Measurements from ENCODE around the gene BTBD9. TPM values are rescaled to one million over a fixed set of nuclear protein-coding genes. Genes with fewer than 3 reads are reported as not detected.

The BTBD9 gene
- polyA plus RNA-seq, 2 of the 4 experiments (the other 2 are of a cell fraction), result 2.3 to 4.6 TPM

DNA sequence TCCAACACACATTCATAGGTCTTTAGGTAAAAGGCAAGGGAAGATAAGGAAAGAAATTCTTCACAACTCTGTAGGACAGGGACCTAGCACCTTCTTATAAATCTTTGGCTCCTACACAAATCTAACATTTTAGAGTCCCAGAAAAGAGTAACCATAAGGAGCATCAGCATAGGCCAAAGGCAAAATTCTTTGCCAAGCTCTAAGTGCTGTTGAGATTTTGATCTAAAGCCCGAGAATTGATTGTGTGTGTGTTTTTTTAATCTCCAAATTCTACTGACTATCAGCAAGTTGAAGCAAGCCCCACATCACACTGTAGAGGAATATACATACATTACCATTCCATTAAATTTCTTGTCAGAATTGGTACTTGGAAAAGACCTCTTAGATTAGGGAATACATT is 233.6 kb downstream of the BTBD9 start:
- DNase-seq (ENCODE audit: low read depth in 1 of 2, low spot score in 1 of 2) (no peak), ATAC-seq (no peak), FAIRE-seq (no peak)
- H3K4me1 ChIP-seq, result peaks cover 21% of the 10 kb centered on the region
- H3K4me3 ChIP-seq, result no peak overlapping the region
- H3K4me2 ChIP-seq, result no peak overlapping the region
- peak overlapping the region in 1 of 2 experiments; percentile 38; a peak in 1 of 6 replicates for H3K27ac ChIP-seq
- WGBS (ENCODE audit: missing lambda C conversion rate), result 75% methylated on average over 1 of the region's 1 CpG
- no peaks in the 10 kb centered on the region for H3K9me3 ChIP-seq
- CTCF ChIA-PET, result no interaction called here
- TF ChIP-seq POLR2AphosphoS2 (conservative IDR thresholded peaks at IDR 0.05; ENCODE audit: low read length), result no peak
- no peak for TF ChIP-seq EHMT2 (IDR thresholded peaks at IDR 0.05; ENCODE audit: low read depth)
- no peak for TF ChIP-seq FOXS1 (CRISPR knock-in tag; IDR thresholded peaks at IDR 0.05)
- TF ChIP-seq RAD21 (conservative IDR thresholded peaks at IDR 0.05 in 1 of 2, IDR thresholded peaks at IDR 0.05 in 1 of 2), result no peak
- TF ChIP-seq ZSCAN20 (CRISPR knock-in tag; IDR thresholded peaks at IDR 0.05), result no peak
- no peak for TF ChIP-seq FOSB (CRISPR knock-in tag; IDR thresholded peaks at IDR 0.05)
- no peak for TF ChIP-seq CBX8 (IDR thresholded peaks at IDR 0.05)
- TF ChIP-seq NFE2L2 (conservative IDR thresholded peaks at IDR 0.05; ENCODE audit: low read length), result no peak
- TF ChIP-seq, protein P1, sequence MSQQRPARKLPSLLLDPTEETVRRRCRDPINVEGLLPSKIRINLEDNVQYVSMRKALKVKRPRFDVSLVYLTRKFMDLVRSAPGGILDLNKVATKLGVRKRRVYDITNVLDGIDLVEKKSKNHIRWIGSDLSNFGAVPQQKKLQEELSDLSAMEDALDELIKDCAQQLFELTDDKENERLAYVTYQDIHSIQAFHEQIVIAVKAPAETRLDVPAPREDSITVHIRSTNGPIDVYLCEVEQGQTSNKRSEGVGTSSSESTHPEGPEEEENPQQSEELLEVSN (IDR thresholded peaks at IDR 0.05; ENCODE audit: borderline replicate concordance, low read depth), result no peak
- TF ChIP-seq, protein P2, sequence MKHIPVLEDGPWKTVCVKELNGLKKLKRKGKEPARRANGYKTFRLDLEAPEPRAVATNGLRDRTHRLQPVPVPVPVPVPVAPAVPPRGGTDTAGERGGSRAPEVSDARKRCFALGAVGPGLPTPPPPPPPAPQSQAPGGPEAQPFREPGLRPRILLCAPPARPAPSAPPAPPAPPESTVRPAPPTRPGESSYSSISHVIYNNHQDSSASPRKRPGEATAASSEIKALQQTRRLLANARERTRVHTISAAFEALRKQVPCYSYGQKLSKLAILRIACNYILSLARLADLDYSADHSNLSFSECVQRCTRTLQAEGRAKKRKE (CRISPR knock-in tag; IDR thresholded peaks at IDR 0.05; ENCODE audit: low read depth), result no peak
- POLR2A ChIA-PET, result no interaction called here

DNA sequence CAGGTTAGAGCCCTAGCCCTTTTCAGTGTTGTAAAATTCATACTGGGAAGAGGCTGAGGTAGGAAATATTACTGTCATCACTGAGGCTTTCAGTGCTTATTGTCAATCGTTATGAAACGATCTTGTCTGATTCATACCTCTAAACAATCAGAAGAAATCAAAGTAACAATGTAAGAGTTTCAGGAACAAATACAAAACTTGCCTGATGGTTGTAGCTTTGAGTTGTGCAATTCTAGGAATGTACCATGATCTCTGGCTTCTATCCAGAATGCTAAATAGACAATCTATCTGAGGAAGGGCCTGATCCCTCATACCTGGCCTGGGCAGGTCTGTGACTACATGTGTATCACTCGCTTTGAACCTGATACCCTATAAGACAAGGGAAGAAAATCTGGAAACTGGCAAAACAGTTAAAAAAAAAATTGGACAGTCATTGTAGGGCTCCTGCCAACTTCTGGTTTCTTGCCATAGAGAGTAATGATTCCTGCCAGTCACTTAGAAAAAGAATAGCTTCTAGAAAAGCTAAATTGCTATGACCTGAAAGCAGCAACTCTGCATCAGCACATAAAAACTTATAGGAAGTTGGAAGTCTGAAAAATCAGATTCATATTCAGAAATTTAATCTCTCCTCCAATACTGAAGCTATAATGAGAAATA is 234.7 kb downstream of the BTBD9 start:
- Histone ChIP-seq H3K27ac (peak overlapping the region; percentile 54 to 66), H3K9me3 (no peaks in the 10 kb centered on the region), H3K4me3 (no peak overlapping the region), H3K4me1 (peaks cover 21% of the 10 kb centered on the region), H3K4me2 (peak overlapping the region; percentile 68)
- FAIRE-seq, result no peak
- ChIA-PET CTCF (interaction anchor here (1.6 kb wide), 1 partner anchor 175 kb away, joined by 5 read pairs; no protein-coding TSS in a partner anchor), POLR2A (no interaction called here)
- ATAC-seq, result peak in 1 of 2 experiments; percentile 53; a peak in 2 of 6 replicates
- TF ChIP-seq JUNB (IDR thresholded peaks at IDR 0.05) (peak; percentile 46), ZNF302 (CRISPR knock-in tag; IDR thresholded peaks at IDR 0.05) (no peak), CEBPB (IDR thresholded peaks at IDR 0.05) (peak; percentile 81 to 84), PBX3 (IDR thresholded peaks at IDR 0.05) (no peak)
- DNase-seq (ENCODE audit: low read depth in 1 of 2, low spot score in 1 of 2), result peak in 1 of 2 experiments; percentile 29
- 34% methylated on average over 3 of the region's 3 CpGs for WGBS (ENCODE audit: missing lambda C conversion rate)

DNA sequence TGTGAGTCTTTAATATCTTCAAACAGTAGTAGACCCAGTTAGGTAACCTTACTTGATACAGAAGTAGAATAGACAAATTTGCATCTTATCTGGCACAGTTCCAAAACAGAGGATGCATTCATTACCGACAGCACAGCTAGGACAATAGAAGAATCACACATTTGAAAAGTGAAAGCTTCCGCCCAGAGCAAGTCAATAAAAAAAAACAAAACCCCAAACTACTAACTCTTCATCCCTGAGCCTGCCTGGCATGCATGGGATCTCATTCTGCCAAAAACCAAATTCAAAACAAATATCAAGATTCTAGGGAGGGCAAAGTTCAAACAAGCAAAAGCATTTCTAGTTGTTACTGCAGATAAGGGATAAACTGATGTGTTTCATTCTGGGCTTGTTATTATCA is 235.4 kb downstream of the BTBD9 start:
- H3K4me2 ChIP-seq, result peak overlapping the region; percentile 68
- no peak for TF ChIP-seq NFE2L2 (conservative IDR thresholded peaks at IDR 0.05; ENCODE audit: low read length)
- no peak for TF ChIP-seq CBX8 (IDR thresholded peaks at IDR 0.05)
- no peak for TF ChIP-seq KDM5A (IDR thresholded peaks at IDR 0.05)
- no peak for ATAC-seq
- peaks cover 21% of the 10 kb centered on the region for H3K4me1 ChIP-seq
- FAIRE-seq, result no peak
- peak overlapping the region; percentile 54 to 66 for H3K27ac ChIP-seq
- no peak overlapping the region for H3K4me3 ChIP-seq
- 41% methylated on average over 2 of the region's 2 CpGs for WGBS (ENCODE audit: missing lambda C conversion rate)
- no peaks in the 10 kb centered on the region for H3K9me3 ChIP-seq
- CTCF ChIA-PET, result interaction anchor here (1.6 kb wide), 1 partner anchor 175 kb away, joined by 5 read pairs; no protein-coding TSS in a partner anchor
- POLR2A ChIA-PET, result no interaction called here
- no peak for DNase-seq (ENCODE audit: low read depth in 1 of 2, low spot score in 1 of 2)

- Histone ChIP-seq H3K4me2 (no peak overlapping the region), H3K4me3 (no peak overlapping the region), H3K9me3 (no peaks in the 10 kb centered on the region), H3K4me1 (peaks cover 21% of the 10 kb centered on the region), H3K27ac (no peak overlapping the region)
- FAIRE-seq (no peak), ATAC-seq (no peak), DNase-seq (ENCODE audit: low read depth in 1 of 2, low spot score in 1 of 2) (no peak)
- WGBS (ENCODE audit: missing lambda C conversion rate), result 85% methylated on average over 2 of the region's 2 CpGs
- CTCF ChIA-PET, result no interaction called here
- POLR2A ChIA-PET, result no interaction called here
- TF ChIP-seq, protein P3, sequence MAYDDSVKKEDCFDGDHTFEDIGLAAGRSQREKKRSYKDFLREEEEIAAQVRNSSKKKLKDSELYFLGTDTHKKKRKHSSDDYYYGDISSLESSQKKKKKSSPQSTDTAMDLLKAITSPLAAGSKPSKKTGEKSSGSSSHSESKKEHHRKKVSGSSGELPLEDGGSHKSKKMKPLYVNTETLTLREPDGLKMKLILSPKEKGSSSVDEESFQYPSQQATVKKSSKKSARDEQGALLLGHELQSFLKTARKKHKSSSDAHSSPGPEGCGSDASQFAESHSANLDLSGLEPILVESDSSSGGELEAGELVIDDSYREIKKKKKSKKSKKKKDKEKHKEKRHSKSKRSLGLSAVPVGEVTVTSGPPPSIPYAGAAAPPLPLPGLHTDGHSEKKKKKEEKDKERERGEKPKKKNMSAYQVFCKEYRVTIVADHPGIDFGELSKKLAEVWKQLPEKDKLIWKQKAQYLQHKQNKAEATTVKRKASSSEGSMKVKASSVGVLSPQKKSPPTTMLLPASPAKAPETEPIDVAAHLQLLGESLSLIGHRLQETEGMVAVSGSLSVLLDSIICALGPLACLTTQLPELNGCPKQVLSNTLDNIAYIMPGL (CRISPR knock-in tag; IDR thresholded peaks at IDR 0.05; ENCODE audit: borderline replicate concordance), result no peak
- no peak for TF ChIP-seq FOSL2 (IDR thresholded peaks at IDR 0.05)
- TF ChIP-seq FOSL2 (CRISPR knock-in tag; IDR thresholded peaks at IDR 0.05), result no peak
- no peak for TF ChIP-seq ZFP36 (IDR thresholded peaks at IDR 0.05; ENCODE audit: borderline replicate concordance, partially characterized antibody)
- no peak for TF ChIP-seq KDM5A (IDR thresholded peaks at IDR 0.05)
- TF ChIP-seq KDM1A (IDR thresholded peaks at IDR 0.05; ENCODE audit: low read depth), result no peak
- TF ChIP-seq GATA3 (IDR thresholded peaks at IDR 0.05; ENCODE audit: borderline replicate concordance), result no peak
- TF ChIP-seq HOXB5 (CRISPR knock-in tag; IDR thresholded peaks at IDR 0.05), result no peak
- TF ChIP-seq RAD21 (conservative IDR thresholded peaks at IDR 0.05 in 1 of 2, IDR thresholded peaks at IDR 0.05 in 1 of 2), result no peak
- no peak for TF ChIP-seq POLR2A (IDR thresholded peaks at IDR 0.05; ENCODE audit: low read length)
- TF ChIP-seq CHD2 (IDR thresholded peaks at IDR 0.05; ENCODE audit: low read length, partially characterized antibody), result no peak
- TF ChIP-seq HEYL (CRISPR knock-in tag; IDR thresholded peaks at IDR 0.05), result no peak
- no peak for TF ChIP-seq RFX5 (IDR thresholded peaks at IDR 0.05)
- no peak for TF ChIP-seq CBX2 (IDR thresholded peaks at IDR 0.05; ENCODE audit: borderline replicate concordance, low read depth)
- TF ChIP-seq NR3C1 (IDR thresholded peaks at IDR 0.05), result no peak
- no peak for TF ChIP-seq HOXA7 (CRISPR knock-in tag; IDR thresholded peaks at IDR 0.05)
Observed at GRCh38 chr6:38403548-38403947, 236.2 kb downstream of the BTBD9 start.

Measured in A549 (cell line).